ENCODE measurements around the gene CRYBA4. TPM values are rescaled to one million over a fixed set of nuclear protein-coding genes. Genes with fewer than 3 reads are reported as not detected.

CRYBA4 gene
- total RNA-seq, 2 donors from 2014 or later: not detected

DNA sequence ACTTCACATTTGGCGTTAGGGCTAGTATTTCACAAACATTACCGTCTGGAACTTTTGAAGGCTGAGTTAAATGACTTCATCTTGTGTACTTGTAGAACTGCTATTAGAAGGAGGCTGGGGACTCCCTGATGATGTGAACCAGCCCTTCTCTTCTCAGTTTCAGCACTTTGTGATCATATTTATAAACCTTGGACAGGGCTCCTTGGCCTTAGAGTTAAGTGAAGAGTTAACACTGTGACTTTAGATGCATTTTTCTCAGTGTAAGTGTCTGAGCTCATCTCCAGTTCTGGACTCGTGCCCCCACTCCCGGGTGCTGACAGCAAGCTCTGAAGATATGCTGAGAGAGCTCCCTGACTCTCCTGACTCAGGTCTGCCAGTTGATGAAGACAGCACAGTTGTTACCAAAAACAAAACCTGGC, 44.1 kb downstream of the CRYBA4 start:
- ATAC-seq: no peak
- Mint-ChIP-seq H3K27ac (peak overlapping the region; percentile 88), H3K36me3 (ENCODE audit: low read depth) (no peaks in the 10 kb centered on the region), H3K4me3 (peak overlapping the region; percentile 63), H3K27me3 (no peaks in the 10 kb centered on the region), H3K4me1 (peaks cover 25% of the 10 kb centered on the region)
- H3K9me3 ChIP-seq (ENCODE audit: control insufficient read depth, low read length, poor library complexity, severe bottlenecking): no peaks in the 10 kb centered on the region
- DNase-seq: no peak

DNA sequence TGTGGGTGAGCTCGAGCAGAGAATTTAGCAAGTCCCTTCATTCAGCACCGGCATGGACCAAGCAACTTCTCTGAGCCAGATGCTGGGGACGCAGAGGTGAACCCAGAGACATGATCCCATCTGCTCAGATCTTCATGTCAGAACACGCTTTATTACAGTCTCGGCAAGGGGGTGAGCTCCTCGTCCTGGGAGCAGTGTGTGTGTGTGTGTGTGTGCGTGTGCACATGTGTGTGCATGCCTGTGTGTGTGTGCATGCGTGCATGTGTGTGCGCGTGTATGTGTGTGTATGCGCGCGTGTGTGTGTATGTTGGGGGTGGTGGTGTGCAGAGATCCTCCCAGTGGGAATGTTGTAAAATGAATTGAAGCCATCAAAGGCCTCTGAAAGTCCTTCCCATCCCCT, 45.4 kb downstream of the CRYBA4 start:
- no peak overlapping the region for H3K27ac Mint-ChIP-seq
- DNase-seq (no peak), ATAC-seq (no peak)
- H3K9me3 ChIP-seq (ENCODE audit: control insufficient read depth, low read length, poor library complexity, severe bottlenecking): no peaks in the 10 kb centered on the region
- no peaks in the 10 kb centered on the region for H3K27me3 Mint-ChIP-seq
- no peaks in the 10 kb centered on the region for H3K36me3 Mint-ChIP-seq (ENCODE audit: low read depth)
- H3K4me3 Mint-ChIP-seq: no peak overlapping the region
- peaks cover 33% of the 10 kb centered on the region for H3K4me1 Mint-ChIP-seq

DNA sequence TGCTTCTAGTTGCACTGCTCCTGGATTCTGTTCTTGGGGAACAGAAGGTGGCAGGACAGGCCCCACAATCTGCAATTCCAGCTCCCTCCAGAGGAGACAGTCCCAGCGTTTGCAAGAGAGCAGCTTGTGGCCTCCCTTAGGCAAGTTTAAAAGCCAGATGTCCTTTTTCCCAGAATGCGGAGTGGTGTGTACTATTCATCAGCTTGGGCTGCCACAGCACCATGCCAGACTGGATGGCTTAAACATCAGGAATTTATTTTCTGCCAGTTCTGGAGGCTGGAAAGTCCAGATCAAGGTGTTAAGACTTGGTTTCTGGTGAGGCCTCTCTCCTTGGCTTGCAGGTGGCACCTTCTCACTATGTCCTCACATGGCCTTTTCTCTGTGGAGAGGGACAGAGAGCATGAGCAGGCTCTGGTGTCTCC, 47.3 kb downstream of the CRYBA4 start:
- Mint-ChIP-seq H3K4me3 (no peak overlapping the region), H3K27me3 (no peaks in the 10 kb centered on the region), H3K36me3 (ENCODE audit: low read depth) (no peaks in the 10 kb centered on the region), H3K27ac (peak overlapping the region; percentile 79), H3K4me1 (peaks cover 50% of the 10 kb centered on the region)
- DNase-seq: no peak
- no peaks in the 10 kb centered on the region for H3K9me3 ChIP-seq (ENCODE audit: control insufficient read depth, low read length, poor library complexity, severe bottlenecking)
- ATAC-seq: no peak

DNA sequence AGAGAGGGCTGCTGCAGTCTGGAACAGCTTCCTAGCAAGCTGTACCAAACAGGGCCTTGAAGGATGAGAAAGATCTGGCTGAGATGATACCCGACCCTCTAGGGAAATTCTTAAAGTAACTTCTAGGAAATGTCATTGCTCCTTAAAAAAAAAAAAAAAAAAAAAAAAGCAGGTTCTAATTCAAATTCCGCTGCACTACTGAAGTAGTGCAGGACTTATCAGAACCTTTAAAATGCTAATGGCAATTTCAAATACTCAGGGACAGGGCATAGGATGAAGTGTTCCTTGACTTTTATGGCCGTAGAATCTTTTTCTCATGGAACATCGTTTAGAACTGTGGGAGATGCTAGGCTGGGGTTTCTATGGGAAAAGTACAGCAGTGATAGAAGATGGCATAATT, 48.7 kb downstream of the CRYBA4 start:
- ATAC-seq (no peak), DNase-seq (no peak)
- no peaks in the 10 kb centered on the region for H3K27me3 Mint-ChIP-seq
- H3K4me3 Mint-ChIP-seq: peak overlapping the region; percentile 96
- peak overlapping the region; percentile 99 for H3K27ac Mint-ChIP-seq
- no peaks in the 10 kb centered on the region for H3K36me3 Mint-ChIP-seq (ENCODE audit: low read depth)
- H3K9me3 ChIP-seq (ENCODE audit: control insufficient read depth, low read length, poor library complexity, severe bottlenecking): no peaks in the 10 kb centered on the region
- peaks cover 58% of the 10 kb centered on the region for H3K4me1 Mint-ChIP-seq

DNA sequence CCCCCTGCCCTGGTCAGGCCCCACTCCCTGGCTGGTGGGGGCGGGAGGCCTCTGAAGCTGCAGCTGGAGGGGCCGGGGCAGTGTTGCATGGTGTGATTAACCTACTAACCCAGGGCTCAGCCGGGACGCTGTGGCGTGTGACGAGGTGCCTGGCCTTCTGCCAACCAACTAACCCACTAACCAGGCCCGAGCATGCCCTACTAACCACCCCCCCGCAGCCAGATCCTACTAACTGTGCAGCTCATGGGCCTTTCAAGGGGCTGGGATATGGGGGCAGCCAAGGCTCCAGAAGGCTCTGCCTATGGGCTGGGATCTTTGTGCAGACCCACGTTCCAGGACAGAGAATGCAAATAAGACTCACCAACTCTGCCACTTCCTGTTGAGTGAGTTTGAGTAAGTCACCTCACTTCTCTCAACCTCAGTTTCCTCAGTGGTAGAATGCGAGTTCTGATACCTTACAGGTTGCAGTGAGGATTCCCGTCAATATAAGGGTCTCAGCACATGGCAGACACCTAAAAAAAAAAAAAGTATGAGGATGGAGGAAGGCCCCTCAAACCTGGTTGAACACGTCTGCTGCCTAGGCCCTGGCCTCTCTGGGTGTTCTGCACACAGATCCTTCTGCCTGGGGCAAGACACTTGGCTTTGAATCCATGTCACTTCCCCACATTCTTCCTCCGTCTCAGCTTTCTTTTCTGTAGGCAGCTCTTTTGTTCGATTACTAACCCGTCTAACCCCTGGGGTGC, 49.7 kb downstream of the CRYBA4 start:
- DNase-seq: peak; percentile 53 to 60 (median 54)
- ATAC-seq: peak; percentile 57
- H3K9me3 ChIP-seq (ENCODE audit: control insufficient read depth, low read length, poor library complexity, severe bottlenecking): no peaks in the 10 kb centered on the region
- H3K4me3 Mint-ChIP-seq: peak overlapping the region; percentile 96
- peak overlapping the region; percentile 99 for H3K27ac Mint-ChIP-seq
- H3K4me1 Mint-ChIP-seq: peaks cover 65% of the 10 kb centered on the region
- H3K27me3 Mint-ChIP-seq: no peaks in the 10 kb centered on the region
- no peaks in the 10 kb centered on the region for H3K36me3 Mint-ChIP-seq (ENCODE audit: low read depth)

DNA sequence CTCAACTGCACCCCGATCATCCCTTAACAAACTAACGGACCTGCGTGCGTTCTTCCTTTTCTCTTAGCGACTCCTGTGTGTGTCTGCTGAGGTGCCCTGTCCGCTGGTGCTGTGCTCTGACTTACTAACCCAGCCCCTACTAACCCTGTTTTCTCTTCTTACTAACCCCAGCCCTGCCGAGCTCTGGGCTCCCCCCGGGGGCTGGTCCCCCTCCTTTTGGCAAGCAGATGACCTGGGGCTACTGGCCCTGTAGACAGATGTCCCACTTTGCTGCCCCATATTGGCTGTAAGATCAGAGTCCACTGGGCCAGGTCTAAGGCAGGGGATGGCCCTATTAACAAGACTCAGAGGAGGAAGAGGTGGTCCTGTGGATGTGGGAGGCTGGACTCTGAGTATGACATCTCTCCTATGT, 50.3 kb downstream of the CRYBA4 start:
- DNase-seq (peak in 2 of 3 donors; percentile 18 to 28), ATAC-seq (peak; percentile 39)
- no peaks in the 10 kb centered on the region for H3K36me3 Mint-ChIP-seq (ENCODE audit: low read depth)
- H3K4me1 Mint-ChIP-seq: peaks cover 65% of the 10 kb centered on the region
- peak overlapping the region; percentile 99 for H3K27ac Mint-ChIP-seq
- H3K4me3 Mint-ChIP-seq: peak overlapping the region; percentile 96
- no peaks in the 10 kb centered on the region for H3K9me3 ChIP-seq (ENCODE audit: control insufficient read depth, low read length, poor library complexity, severe bottlenecking)
- no peaks in the 10 kb centered on the region for H3K27me3 Mint-ChIP-seq

DNA sequence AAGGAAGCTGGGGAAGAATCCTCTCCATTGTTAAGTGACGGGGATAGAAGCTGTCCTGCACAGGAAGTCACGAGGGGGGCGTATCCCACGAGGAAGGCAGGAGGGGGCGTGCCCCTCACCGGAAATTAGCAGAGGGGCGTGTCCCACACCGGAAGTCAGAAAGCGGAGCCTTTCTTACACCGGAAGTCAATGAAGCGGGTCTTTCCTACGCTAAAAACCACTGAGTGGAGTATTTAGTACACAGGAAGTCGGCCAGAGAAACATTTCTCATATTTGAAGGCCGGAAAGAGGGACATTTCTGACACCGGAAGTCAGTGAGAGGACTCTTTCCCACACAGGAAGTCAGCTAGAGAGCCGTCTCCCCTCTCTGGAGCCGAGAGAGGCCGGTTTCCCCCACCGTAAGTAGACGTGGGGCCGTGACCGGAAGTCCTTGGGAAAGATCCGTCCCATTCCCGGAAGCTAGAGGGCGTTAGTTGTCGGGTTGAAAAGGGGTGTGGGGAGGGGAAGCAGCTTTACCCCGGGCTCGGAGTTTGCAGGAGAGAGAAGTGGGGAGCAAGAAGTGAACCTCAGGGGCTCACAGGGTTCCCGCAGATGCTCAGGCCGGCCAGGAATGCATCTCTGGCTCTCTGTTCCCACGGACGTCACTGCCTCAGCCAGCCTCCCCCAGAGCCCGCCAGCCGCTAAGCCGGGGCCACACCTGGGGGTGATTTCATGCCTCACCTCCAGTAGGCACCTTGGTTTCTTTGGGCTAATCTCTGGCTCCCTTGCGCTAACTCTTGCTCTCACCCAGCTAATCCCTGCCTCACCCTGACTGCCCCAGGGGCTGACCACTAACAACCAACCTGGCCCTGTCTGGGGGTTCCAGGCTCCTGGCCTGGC, 51.1 kb downstream of the CRYBA4 start:
- Mint-ChIP-seq H3K4me1 (peaks cover 69% of the 10 kb centered on the region), H3K4me3 (peak overlapping the region; percentile 96), H3K36me3 (ENCODE audit: low read depth) (no peaks in the 10 kb centered on the region), H3K27ac (peak overlapping the region; percentile 99), H3K27me3 (no peaks in the 10 kb centered on the region)
- ATAC-seq: peak; percentile 66
- no peaks in the 10 kb centered on the region for H3K9me3 ChIP-seq (ENCODE audit: control insufficient read depth, low read length, poor library complexity, severe bottlenecking)
- DNase-seq: peak; percentile 76 to 85 (median 79)

DNA sequence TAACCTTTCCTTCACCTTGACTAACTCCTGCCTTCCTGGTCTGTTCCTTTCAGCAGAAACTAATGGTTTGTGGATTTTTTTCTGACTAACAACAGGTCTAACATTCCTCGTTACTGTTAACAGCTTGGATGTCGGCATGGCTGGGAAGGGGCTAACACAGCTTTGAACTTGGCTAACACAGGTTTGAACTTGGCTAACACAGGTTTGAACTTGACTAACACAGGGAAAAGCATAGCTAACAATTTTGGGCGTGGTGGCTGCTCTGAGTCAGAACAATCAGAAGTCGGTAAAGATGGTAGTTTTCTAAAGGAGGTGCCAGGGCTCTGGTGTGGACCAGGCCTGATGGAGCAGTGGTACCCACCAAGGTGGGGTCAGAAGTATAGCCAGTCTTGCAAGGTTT, 51.7 kb downstream of the CRYBA4 start:
- no peaks in the 10 kb centered on the region for H3K9me3 ChIP-seq (ENCODE audit: control insufficient read depth, low read length, poor library complexity, severe bottlenecking)
- no peak for DNase-seq
- Mint-ChIP-seq H3K4me3 (peak overlapping the region; percentile 96), H3K27ac (peak overlapping the region; percentile 99), H3K36me3 (ENCODE audit: low read depth) (no peaks in the 10 kb centered on the region), H3K27me3 (no peaks in the 10 kb centered on the region), H3K4me1 (peaks cover 75% of the 10 kb centered on the region)
- ATAC-seq: no peak

DNA sequence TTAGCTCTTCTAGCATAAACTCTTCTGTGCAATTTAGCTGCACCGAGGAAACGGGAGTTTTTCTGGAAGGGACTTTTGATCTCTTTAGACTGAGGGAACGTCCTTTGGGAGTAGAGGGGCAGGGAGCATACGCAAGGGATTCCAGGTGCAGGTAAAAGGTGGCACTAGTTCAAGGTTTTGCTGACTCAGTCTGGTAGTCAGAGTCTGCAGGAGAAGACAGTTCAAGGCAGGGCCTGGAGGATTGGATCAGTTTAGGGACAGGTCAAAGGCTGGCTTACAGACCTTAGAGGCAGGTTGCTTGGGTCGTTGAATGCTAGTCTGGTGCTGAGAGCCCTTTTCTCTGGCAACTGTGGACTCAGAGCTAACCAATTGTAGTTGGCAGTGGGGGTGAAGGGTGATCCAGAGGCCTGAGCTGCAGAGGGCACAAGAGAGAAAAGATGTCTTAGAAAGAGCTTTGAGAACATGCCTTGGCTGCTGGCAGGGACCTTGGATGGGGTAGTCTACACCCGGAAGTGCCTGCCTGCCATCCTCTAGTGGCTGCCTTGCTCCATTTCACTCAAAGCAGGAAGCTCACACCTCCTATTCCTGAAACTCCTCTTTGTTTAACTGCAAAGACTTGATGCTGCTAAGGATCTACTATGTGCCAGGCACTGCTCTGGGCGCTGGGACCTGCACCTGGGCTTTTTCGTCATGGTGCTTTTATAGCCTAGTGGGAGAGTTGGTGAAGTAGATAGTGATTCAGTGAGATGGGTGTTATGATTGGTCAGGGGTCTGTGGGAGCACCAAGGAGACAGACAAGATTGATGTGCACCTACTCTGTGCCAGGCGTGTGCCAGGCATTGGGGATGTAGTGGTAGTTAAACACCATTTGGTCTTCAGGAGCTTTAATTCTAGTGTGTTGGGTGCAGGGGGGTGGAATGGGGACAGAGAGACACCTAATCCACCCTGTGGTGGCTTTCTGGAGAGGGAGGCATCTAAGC, 52.7 kb downstream of the CRYBA4 start:
- DNase-seq: no peak
- no peaks in the 10 kb centered on the region for H3K36me3 Mint-ChIP-seq (ENCODE audit: low read depth)
- ATAC-seq: no peak

DNA sequence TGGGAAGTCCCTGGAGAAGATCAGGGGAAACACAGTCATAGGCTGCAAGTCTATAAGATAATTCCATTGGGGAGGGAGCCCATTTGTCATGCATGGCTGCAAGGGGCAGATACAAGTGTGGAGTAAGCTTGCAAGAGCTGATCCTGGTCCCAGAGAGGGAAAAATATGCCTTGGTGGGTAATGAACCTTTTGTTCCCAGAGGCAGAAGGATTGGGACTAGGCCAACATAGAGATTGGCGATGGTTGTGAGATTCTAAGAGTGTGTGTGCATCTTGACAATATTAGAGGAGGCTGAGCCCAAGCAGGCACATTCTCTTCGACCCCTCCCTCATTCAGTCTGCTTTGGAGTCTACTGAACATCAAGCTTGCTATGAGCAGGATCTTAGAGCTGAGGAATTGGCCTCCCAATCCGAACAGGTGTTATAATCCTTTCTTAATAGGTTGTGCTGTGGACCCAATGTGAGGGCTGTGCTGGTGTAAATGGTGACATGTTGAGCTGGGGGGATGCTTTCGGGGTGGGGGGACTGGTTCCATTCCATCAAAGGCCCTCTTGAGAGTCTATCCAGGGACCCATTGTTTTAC, 54.0 kb downstream of the CRYBA4 start:
- ATAC-seq (no peak), DNase-seq (no peak)
- H3K36me3 Mint-ChIP-seq (ENCODE audit: low read depth): no peaks in the 10 kb centered on the region
- H3K4me1 Mint-ChIP-seq: peaks cover 73% of the 10 kb centered on the region
- peak overlapping the region; percentile 99 for H3K27ac Mint-ChIP-seq
- peak overlapping the region; percentile 96 for H3K4me3 Mint-ChIP-seq
- H3K27me3 Mint-ChIP-seq: no peaks in the 10 kb centered on the region
- H3K9me3 ChIP-seq (ENCODE audit: control insufficient read depth, low read length, poor library complexity, severe bottlenecking): no peaks in the 10 kb centered on the region

More for the DNA sequence above, 52.7 kb downstream of the CRYBA4 start:
- H3K27ac Mint-ChIP-seq: peak overlapping the region; percentile 99
- H3K9me3 ChIP-seq (ENCODE audit: control insufficient read depth, low read length, poor library complexity, severe bottlenecking): no peaks in the 10 kb centered on the region
- no peaks in the 10 kb centered on the region for H3K27me3 Mint-ChIP-seq
- peak overlapping the region; percentile 96 for H3K4me3 Mint-ChIP-seq
- H3K4me1 Mint-ChIP-seq: peaks cover 79% of the 10 kb centered on the region

DNA sequence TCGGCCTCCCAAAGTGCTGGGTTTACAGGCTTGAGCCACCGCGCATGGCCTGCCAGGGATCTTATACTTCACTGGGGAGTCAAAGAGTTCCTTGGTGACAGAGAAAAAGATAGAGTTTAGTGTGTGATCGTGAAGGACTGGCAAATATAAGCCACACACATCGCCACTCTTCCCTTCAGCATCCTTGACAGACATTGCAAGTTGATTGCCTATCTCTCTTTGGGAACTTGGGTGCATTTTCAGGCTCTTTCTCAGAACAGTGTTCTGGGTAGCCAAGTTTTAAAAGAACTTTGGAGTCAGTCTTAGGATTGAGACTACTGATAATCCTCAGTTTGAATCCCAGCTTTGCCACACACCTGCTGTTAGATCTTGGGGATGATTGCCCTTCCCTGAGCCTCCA, 55.5 kb downstream of the CRYBA4 start:
- H3K9me3 ChIP-seq (ENCODE audit: control insufficient read depth, low read length, poor library complexity, severe bottlenecking): no peaks in the 10 kb centered on the region
- Mint-ChIP-seq H3K27me3 (no peaks in the 10 kb centered on the region), H3K36me3 (ENCODE audit: low read depth) (no peaks in the 10 kb centered on the region), H3K27ac (peak overlapping the region; percentile 83), H3K4me1 (peaks cover 59% of the 10 kb centered on the region), H3K4me3 (no peak overlapping the region)
- DNase-seq (no peak), ATAC-seq (no peak)

DNA sequence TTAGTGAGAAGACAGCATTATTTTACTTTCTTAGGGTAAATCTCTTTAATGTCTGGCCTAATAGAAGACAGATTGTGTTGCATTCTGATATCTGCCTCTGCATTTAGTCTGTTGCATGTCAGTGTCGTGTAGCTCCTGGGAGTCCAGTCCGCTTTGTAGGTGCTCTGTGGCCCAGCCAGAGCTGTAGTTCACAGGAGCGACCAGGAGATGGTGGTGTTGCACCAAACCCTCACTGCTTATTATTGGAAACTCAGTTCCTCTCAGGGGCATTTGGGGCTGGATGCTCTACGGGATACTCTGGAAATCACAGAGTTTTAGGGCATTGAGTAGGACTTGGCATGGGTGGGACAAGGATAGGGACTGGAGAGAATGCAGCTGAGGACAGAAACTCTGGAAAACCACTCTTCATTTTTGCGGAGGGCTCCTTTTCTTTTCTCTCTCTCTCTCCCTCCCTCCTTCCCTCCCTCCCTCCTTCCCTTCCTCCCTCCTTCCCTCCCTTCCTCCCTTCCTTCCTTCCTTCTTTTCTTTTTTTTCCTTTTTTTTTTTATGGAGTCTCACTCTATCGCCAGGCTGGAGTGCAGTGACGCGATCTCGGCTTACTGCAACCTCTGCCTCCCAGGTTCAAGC, 57.4 kb downstream of the CRYBA4 start:
- DNase-seq (peak; percentile 38 to 62 (median 50)), ATAC-seq (peak; percentile 83)
- H3K9me3 ChIP-seq (ENCODE audit: control insufficient read depth, low read length, poor library complexity, severe bottlenecking): no peaks in the 10 kb centered on the region
- H3K36me3 Mint-ChIP-seq (ENCODE audit: low read depth): peaks cover 8% of the 10 kb centered on the region
- H3K4me1 Mint-ChIP-seq: peaks cover 50% of the 10 kb centered on the region
- H3K4me3 Mint-ChIP-seq: peak overlapping the region; percentile 55
- peak overlapping the region; percentile 83 for H3K27ac Mint-ChIP-seq
- H3K27me3 Mint-ChIP-seq: no peaks in the 10 kb centered on the region
